Heart left ventricle (tissue), 13 donors: Measurements from ENCODE around the gene NAT8L.

Experiments used
- POLR2A ChIP-seq, 2 donors: fragments of 450-650 bp; IDR thresholded peaks; one replicate each; pipeline ENCODE4 v1.6.1; 2017; ENCODE audit warnings: antibody characterized with exemption in 2 of 2, mild to moderate bottlenecking in 2 of 2, moderate library complexity in 2 of 2
- TF ChIP-seq, protein P1 (sequence below), 12 donors: fragments of 200-600 bp; sonication (generic) in 4 of 12; IDR thresholded peaks; one replicate each; pipeline versions ENCODE4 v1.5.0 to v1.8.0; 2018 to 2022; ENCODE audit warnings: antibody characterized with exemption in 12 of 12, mild to moderate bottlenecking in 5 of 12
- donor health status: ischemic (EF 13 %, LVEDD 7.1; RV severe dilation, severe dysfunction).
- donor health status: DM: no; HTN: yes; CAD: no.
- donor health status: DM: no; HTN: no; CAD: no.
- donor health status: ischemic (EF 25% LVEDD 6.9; RV normal size, moderate dysfunction).
- donor health status: ischemic (EF 25% LVEDD 5.7; RV mildly dilated, moderate dysfunction).
- donor health status: ischemic (EF 35%, LVEDD 5.7; RV mildly dilated, moderate dysfunction).
- donor health status: nonischemic (EF 11% LVEDD 7.7; RV severe dilation, severe dysfunction).
- donor health status: DM: yes; HTN: yes; CAD: no.
- donor health status: PGD.
- donor health status: ischemic (EF 29% LVEDD 5.4; RV normal size, mild dysfunction).
- donor health status: nonischemic (EF 23%, LVEDD 6.1; RV moderate dilation, normal function).

- TF ChIP-seq, protein P1, sequence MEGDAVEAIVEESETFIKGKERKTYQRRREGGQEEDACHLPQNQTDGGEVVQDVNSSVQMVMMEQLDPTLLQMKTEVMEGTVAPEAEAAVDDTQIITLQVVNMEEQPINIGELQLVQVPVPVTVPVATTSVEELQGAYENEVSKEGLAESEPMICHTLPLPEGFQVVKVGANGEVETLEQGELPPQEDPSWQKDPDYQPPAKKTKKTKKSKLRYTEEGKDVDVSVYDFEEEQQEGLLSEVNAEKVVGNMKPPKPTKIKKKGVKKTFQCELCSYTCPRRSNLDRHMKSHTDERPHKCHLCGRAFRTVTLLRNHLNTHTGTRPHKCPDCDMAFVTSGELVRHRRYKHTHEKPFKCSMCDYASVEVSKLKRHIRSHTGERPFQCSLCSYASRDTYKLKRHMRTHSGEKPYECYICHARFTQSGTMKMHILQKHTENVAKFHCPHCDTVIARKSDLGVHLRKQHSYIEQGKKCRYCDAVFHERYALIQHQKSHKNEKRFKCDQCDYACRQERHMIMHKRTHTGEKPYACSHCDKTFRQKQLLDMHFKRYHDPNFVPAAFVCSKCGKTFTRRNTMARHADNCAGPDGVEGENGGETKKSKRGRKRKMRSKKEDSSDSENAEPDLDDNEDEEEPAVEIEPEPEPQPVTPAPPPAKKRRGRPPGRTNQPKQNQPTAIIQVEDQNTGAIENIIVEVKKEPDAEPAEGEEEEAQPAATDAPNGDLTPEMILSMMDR (IDR thresholded peaks at IDR 0.05): no peak
- TF ChIP-seq POLR2A (IDR thresholded peaks at IDR 0.05): no peak
Measured at GRCh38 chr4:2070421-2071251, 11.5 kb downstream of the NAT8L start.
